ENCODE results near the gene HIVEP1. TPM values are rescaled to one million over a fixed set of nuclear protein-coding genes. Genes with fewer than 3 reads are reported as not detected.

The HIVEP1 gene
- total and polyA plus RNA-seq, 2 of the 8 experiments (the other 6 are each of a cell fraction or from before 2014, with no cell fraction given): 22.6 to 23.1 TPM

DNA sequence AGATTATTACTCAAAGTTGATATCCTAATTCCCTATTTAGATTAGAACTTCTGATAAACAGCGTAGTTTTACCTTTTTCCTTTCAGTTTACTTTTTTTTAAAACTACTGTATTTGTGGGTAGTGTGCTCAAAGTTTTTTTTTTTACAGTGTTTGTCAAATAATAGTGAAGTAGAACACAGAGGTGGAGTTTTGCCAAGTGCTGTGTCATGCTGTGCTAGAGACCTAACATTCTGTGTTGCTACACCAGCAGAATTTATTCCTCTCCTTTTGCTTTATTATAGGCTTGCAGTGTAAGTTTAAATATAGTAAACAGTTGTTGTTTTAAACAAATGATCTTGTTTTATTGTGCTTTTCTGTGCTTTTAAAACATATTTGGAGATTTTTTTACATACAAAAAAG lies 125.4 kb downstream of the HIVEP1 start (continued):
- TF ChIP-seq CBX5 (IDR thresholded peaks at IDR 0.05; ENCODE audit: low read depth, low read length) (no peak), EZH2 (IDR thresholded peaks at IDR 0.05; ENCODE audit: low read depth, low read length, severe bottlenecking) (no peak)
